HG03159 (cell line): Measurements from ENCODE around the gene C8G.

ENCODE experiments used
- ATAC-seq: cut with Tn5 transposase; IDR thresholded peaks from one replicate; pipeline ENCODE4 v1.9.1; 2021; ENCODE audit warnings: mild to moderate bottlenecking, moderate library complexity; ENCODE audit not compliant: unreplicated experiment

The C8G gene

GRCh38 chr9:136952876-136953770 lies 8.1 kb downstream of the C8G start:
- ATAC-seq, result no peak

DNA sequence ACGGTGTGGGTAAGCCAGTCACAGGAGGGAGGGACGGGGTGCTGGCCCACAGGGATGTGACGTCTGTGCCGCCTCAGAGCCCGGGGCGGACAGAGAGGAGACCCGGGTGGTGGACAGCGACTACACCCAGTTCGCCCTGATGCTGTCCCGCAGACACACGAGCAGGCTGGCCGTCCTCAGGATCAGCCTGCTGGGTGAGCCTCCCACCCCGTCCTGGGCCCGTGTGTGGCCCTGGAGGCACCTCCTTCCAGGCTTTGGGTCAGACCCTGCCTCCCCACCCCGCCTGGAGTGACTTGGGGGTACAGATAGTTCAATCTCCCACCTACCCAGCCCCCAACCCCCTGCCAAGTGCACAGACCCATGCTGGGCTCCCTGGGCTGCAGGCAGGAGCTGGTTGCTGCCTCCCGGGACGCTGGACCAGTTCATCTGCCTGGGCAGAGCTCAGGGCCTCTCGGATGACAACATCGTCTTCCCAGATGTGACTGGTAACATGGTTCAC lies 8.8 kb downstream of the C8G start:
- no peak for ATAC-seq

DNA sequence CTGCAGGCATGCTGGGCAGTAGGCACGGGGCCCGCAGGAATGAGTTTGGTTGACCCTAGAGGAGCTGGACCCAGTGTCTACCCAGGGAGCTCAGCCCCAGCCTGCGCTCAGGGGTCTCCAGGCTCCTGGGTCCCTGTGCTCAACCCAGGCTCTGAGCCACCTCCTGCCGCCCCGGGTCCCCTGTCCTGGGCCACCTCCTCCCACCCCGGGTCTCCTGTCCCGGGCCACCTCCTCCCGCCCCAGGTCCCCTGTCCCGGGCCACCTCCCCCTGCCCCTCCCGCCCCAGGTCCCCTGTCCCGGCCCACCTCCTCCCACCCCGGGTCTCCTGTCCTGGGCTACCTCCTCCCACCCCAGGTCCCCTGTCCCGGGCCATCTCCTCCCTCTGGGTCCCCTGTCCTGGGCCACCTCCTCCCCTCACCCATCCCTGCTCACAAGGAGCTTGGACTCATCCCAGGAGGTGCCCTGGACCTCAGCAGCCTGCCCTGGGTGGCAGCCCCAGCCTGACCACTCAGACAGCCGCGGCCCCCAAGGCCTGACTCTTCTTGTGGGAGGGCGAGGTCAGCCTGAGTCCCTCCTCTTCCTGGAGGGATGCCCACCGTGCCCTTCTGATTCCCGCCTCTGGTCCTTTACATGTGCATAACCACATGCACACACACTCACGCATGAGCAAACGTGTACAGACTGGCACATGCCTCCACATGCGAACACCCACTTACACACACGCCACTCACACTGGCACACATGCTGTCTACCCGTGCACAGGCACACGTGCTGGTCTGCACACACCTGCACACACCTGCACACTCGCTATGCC lies 9.4 kb downstream of the C8G start:
- ATAC-seq, result no peak

GRCh38 chr9:136955202-136955942 lies 10.3 kb downstream of the C8G start:
- ATAC-seq, result no peak

DNA sequence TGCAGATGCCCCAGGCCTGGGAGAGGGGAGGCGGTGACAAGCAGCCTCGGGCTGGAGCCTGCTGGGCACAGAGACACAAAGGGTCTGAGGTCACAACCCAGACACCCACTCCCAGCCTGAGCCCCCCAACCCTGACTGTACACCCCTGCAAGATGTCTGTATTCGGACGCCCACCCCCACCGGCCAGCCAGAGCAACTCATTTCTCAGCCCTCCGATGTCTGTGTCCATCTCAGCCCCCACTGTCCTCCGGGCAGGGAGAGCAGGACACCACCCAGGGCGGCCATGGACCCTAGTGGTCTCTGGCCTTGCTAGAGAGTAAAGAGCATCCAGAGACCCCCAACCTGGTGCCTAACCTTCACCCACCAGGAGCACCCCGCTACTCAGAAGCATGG lies 10.9 kb downstream of the C8G start:
- ATAC-seq, result no peak

- no peak for ATAC-seq
These were observed 11.6 kb downstream of the C8G start for GRCh38 chr9:136956604-136957003.

DNA sequence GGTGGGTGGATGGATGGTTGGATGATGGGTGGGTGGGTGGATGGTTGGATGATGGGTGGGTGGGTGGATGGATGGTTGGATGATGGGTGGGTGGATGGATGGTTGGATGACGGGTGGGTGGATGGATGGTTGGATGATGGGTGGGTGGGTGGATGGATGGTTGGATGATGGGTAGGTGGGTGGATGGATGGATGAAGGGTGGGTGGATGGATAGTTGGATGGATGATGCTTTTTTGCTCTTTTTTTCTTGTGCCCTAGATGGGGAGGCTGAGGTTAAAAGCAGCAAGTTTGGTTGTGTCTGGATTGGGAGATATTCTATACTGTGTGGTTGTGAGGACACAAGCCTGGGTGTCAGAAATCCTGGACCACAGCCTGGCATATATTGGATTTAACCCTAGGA lies 12.4 kb downstream of the C8G start:
- no peak for ATAC-seq

GRCh38 chr9:136957901-136958300 lies 12.9 kb downstream of the C8G start:
- no peak for ATAC-seq

DNA sequence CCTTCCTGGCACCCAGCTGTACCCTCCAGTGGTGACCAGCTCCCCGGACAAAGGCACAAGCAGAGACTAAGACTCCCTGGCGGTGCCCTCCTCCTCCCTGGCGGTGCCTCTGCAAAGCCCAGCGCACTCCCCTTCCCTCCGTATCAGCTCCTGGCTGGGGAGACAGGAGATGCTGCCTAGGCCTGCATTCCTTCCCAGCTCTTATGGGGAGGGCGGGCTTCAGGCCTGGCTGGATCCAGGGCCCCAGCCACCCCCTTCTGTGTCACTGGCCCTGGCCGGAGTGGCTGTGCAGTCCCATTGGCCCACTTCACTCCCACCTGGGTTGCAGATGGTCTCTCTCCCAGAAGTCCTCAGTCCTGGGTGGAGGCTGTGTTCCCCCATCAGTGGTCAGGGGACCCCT lies 13.4 kb downstream of the C8G start:
- ATAC-seq, result no peak

DNA sequence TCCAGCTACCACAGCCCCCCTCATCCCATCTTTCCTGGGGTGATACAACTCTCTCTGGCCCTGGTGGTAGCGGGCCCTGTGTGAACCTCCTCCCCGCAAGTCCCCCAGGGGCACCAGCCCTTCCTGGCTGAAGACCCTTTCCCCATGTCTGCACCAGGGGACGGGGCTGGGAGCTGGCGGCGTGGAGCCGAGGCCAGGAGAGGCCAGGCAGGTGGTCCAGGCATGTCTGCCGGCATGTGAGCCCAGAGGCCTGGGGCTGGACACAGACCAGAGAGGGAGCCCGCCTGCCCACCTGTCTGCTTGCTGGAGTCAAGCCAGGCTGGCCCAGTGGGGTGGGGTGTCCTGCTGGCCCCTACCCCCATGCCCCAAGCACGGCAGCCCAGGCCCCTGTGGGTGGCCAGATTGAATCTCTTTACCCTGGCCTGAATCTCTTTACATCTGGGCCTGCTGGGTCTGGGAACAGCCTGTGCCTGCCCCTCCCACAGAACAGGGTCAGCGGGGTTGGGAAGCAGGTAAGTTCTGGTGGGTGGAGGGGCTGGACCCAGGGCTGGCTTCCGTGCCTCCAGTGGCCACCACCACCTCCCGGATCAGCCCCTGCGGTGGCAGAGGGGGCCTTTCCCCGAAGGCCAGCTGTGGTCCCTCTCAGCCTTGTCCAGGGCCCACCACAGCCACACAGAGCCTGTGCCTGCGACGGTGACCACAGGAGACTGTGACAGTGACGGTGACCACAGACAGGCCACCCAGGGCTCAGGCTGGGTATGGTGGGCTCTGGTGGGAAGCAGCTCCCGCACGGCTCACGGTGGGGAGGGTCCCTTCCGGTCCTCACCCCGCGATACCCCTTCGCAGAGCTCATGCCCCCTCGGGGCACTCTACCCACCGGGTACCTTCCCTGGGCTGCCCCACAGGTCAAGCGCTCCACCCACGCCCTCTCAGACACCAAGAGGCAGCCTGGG lies 14.1 kb downstream of the C8G start:
- no peak for ATAC-seq

DNA sequence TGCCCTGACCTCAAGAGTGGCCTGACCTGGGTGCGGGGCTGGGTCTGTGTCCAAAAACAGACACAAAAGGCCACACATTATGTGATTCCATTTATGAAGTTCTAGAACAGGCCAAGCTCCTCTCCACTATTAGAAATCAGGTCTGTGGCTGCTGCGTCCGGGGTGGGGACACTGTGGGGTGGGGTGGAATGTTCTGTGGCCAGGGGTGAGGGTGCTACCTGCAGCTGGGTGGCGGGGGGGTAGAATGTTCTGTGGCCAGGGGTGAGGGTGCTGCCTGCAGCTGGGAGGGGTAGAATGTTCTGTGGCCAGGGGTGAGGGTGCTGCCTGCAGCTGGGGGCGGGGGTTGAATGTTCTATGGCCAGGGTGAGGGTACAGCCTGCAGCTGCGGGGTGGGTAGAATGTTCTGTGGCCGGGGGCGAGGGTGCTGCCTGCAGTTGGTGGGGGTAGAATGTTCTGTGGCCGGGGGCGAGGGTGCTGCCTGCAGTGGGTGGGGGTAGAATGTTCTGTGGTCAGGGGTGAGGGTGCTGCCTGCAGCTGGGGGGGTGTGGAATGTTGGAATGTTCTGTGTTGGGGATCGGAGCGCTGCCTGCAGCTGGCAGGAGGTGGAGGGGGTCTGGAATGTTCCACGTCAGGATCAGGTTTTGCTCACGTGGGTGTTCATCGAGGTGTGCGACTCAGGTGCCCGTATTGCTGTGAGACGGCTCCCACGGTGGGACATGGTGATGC lies 15.3 kb downstream of the C8G start:
- no peak for ATAC-seq

DNA sequence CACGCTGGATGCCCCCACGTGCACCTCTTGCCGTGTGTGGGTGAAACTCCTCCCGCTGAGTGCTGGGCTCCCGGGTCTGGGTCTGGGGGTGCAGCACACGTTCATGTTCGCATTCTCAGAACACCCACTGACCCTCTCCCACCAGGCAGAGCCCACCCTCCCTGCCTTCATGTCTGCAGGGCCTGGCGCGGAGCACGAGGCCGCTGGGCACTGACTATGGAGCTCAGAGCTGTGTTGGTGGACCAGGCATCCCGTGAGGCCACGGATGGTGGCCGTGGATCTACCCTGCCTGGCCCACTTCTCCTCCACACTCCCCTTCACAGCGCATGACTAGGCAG lies 15.9 kb downstream of the C8G start:
- no peak for ATAC-seq

DNA sequence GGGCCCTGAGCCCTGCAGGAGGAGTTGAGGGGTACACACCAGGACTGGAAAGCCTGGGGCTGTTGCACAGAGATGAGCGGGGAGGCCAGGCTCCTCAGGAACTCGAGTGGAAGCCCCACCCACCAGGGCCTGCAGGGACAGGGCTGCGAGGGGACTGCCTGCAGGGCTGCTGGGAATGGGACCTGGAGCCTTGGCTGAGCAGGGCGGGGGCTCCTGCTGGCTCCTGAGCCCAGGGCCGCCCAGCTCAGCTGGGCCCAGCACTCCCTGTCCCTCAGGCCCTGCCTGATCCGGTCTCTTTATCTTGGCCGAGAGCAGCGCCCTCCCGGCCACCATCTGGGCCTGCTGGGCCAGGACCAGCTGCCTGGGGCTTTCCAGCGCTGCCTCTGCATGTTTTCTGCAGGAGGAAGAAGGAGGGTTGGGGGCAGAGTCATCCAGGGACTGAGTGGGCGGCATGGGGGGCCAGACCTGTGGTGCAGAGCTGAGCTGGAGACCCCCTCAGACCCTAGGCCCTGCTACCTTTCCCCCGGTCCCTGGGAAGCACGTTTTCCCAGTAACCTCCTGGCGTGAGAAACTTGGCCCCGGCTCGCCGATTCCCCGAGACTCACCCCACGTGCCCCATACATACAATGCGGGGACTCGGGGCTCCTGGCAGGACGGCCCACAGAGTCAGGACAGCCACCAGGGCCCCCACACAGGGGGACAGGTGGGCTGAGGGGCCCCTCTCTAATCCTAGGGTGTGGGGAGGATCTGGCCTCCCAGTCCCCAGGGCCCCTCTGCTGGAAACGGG lies 16.4 kb downstream of the C8G start:
- ATAC-seq, result no peak

DNA sequence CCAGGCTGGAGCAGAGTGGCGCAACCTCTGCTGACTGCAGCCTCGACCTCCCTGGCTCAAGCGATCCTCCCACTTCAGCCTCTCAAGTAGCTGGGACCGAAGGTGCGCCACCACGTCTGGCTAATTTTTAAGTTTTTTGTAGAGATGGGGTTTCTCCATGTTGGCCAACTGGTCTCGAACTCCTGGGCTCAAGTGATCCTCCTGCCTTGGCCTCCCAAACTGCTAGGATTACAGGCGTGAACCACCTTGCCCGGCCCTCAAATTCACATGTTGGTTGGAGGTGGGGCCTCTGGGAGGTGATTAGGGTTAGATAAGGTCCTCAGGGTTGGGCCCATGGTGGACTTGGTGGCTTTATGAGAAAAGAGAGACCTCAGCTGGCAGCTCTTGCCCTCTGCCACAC lies 17.1 kb downstream of the C8G start:
- ATAC-seq, result no peak

DNA sequence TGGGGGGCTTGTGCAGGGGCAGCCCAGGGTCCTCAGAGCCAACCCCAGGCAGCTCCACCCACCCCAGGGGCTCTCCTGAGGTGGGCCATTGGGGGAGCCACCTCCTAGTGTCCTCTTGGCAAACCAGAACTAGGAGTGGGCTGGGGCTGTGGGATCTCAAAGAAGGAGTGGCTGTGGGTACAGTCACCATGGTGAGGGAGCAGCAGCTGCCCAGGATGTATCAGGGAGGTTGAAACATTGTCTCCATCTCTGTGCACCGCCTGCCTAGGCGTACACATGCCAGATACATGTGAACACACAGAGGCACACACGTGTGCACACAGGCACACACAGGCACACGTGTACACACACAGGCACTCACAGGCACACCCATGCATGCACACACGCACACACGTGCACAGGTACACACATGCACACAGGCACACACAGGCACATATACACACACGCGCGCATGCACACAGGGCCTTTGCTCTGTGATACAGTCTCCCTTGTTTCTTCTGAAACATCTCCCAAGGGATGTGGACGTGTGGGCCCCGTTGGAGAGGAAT lies 17.7 kb downstream of the C8G start:
- no peak for ATAC-seq

DNA sequence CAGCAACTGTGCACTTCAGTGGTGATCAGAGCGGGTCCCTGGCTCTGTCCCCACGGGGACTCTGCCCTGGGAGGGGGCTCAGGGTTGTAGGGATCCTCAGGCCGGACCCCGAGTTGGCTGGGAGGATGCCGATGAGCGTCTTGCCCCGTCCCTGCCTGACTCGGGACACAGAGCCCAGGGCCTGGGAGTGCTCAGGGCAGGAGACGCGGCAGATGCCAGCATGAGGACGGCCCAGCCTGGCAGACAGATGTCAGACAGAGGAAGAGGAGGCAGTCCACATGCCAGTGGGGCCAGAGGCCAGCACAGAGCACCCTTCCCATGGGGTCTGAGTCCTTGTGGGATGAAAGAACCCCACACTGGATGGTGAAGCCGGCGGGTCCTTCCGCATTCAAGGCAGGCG lies 18.3 kb downstream of the C8G start:
- ATAC-seq, result no peak

GRCh38 chr9:136963751-136964150 lies 18.7 kb downstream of the C8G start:
- no peak for ATAC-seq

DNA sequence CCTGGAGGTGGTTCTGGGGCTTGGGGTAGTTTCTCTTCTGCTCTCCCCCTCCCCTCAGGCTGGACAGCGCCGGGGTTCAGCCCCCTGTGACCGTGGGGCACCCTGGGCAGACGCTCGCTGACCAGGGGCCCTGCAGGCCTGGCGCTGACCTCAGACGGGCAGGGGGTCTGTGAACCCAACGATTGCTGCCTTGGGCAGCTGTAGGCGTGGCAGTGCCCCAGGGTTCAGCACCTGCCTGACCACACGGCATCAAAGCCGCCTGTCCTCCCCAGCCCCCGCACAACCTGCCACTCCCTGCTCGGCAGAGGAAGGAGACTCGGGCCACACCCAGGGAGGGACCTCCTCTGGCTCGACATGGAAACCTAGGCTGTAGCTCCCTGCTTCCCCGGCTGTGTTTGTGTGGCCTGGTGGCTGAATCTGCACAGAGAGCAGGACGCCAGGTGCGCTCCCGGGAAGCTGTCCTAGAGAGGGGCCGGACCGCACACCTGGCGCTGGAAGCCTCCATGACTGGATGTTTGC lies 19.2 kb downstream of the C8G start:
- ATAC-seq, result no peak
